GM18867 (cell line): Measurements from ENCODE around the gene TTR.

Source experiments
- ATAC-seq: cut with Tn5 transposase; IDR thresholded peaks from one replicate; pipeline ENCODE4 v1.9.1; 2021; ENCODE audit warnings: mild to moderate bottlenecking, moderate library complexity; ENCODE audit not compliant: unreplicated experiment

The TTR gene

DNA sequence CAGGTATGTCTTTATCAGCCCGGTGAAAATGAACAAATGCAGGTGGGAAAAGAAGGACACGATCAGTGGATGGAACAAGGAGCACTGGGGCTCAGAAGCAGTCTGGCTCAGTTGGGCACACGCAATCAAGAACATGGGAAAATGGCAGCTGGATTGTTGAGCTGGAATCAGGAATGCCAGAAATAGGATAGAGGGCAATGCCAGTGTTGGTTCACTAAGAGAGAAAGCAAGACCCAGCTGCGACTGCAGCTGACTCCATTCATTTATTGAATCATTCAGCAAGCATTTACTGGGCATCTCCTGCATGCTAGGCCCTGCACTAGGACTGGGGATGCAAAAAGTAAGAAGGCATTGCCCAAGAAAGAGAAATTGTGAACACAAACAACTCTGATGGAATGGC is 13.6 kb upstream of the TTR start:
- no peak for ATAC-seq

DNA sequence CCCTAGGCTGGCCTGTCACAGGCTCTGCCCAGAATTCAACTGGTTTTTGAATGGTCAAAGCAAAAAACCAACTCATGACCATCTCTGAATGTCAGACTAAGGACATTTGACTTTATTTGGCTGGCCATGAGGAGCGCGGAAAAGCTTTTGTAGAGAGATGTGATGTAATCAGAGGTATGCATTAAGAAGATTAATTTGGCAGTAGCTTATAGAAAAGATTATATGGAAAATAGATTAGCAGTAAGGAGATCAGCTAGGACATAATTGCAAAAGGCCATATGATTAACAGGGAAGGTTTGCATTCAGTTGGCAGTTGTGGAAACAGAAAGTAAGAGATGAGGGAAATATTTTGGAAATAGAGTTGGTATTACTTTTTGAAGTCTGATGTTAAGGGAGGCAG is 12.3 kb upstream of the TTR start:
- no peak for ATAC-seq

DNA sequence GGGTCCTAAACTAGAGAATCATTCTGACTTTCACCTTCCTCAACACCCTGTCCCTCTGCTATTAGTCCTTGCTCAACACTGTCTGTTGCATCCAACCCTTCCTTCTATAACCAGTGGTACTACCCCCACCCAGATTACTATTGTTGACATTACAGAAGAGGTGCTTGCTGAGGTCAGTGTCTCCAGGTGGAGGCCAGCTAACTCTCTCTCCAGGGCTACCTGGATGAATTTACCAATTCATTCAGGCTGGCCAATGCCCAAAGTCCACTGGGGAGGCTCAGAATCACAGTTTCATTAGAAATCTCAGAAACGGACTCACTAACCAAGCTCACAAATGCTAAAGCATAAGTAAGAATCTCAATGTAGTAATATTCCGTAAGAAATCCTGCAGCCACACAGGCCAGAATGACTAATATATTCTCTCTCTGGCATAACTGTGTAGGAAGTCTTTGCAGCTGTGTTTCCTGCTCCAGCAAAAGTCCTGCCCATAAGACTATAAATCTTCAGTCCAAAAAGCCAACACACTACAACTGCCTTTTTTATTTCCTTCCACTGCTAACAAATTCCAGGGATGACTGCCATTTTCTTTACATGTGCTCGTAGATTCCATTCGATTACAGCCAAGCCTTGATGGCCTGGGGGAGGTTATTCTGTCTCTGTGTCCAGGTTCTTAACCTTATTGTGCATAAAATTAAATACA is 10.0 kb upstream of the TTR start:
- ATAC-seq, result no peak

DNA sequence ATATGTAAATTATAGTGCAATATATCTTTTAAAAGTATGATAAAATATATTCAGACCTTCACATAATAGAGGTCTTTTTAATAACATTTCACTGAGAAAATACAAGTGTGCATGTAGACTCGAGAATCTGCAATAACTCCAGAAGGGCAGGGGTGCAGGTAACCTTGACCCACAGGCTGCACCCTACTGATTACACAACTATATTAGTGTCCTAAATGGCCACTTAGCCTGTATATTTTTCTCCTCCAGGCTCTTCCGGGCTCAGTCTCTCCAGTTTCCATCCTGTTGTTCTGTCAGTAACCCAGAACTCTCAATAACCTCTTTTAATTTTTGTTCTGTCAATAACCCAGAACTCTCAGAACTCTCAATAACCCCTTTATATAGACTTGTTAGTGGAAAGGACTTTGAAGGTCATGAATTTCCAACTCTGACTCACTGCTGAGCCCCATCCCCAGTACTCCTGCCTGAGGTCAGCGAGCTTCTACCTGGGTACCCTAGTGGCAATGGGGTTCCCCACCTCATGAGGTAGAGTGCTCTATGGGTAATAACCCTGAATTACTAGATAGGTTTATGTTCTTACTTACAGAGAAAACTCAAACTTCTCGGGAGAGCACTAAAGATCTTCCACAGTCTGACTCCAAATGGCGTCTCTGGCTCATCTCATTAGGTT is 8.4 kb upstream of the TTR start:
- ATAC-seq, result no peak

DNA sequence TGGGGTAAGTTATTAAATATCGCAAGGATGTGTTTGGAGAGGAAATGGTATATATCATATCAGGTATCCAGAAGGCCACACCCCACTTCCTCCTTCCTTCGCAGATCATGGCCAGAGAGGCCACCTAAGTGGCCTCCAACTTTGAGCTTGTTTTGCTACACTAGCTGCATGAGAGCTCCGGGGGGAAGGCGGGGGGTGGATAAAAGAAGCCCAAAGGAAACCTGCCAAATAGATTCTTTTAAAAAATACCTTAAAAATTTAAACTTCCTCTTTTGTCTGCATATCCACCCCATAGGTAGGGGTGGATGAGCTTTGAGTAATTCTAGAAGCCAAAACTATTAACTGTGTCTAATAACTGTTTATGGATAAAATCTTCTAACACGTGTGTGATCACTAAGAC is 5.7 kb upstream of the TTR start:
- no peak for ATAC-seq

DNA sequence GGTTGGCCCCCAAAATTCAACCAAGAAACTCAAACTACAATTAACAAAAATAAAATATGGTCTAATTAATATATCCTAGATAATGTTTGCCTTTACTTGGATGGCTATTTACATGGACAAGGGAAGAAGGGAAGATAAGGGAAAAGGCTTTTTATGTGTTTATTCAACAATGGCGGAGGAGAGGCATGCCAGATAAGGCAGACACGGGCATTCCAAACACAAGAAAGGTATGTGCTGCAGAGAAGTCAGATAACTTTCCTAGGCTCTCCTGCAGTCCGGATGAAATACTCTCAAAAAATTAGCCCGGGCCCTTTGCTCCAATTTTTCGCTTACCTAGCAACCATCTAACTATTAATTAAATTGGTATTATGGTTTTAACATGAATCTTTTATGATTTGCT is 5.1 kb upstream of the TTR start:
- no peak for ATAC-seq

DNA sequence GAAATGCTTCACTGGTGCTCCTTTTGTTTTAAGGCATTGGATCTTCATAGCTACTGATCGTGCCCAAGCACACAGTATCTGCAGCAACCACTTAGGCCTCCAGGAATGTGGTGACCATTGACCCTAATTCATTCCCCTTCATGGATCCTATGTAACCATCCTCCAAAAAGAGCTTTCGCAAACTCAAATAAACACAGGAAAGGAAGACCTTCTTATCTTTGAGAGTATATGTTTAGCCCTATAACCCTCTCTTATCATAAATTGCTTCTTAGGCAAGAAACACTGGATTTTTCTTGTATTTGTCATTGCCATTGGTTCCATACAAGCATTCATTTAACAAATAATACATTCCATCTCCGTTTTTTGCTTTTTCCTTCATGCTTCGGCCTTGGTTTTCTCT is 4.1 kb upstream of the TTR start:
- no peak for ATAC-seq

DNA sequence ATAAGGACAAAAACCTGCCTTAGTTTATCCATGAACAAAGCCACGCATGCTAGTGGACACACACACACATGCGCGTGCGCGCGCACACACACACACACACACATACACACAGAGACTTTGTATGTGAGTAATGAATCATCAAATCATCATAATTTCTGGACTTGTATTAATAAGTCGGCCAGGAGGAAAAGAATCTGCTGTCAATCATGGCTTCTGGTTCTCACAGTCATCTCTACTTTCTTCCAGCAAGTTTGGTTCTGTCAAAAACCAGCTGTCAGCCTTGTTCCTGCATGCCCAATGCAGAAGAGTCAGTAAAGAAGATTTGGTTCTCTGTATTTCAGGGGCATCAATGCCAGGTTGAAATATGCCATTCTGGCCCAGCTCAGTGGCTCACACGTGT is 1.1 kb upstream of the TTR start:
- ATAC-seq, result no peak

DNA sequence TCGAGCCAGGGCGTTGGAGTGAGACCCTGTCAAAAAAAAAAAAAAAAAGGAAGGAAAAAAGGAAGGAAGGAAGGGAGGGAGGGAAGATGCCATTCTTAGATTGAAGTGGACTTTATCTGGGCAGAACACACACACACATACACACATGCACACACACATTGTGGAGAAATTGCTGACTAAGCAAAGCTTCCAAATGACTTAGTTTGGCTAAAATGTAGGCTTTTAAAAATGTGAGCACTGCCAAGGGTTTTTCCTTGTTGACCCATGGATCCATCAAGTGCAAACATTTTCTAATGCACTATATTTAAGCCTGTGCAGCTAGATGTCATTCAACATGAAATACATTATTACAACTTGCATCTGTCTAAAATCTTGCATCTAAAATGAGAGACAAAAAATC is 564 bp upstream of the TTR start:
- ATAC-seq, result no peak

DNA sequence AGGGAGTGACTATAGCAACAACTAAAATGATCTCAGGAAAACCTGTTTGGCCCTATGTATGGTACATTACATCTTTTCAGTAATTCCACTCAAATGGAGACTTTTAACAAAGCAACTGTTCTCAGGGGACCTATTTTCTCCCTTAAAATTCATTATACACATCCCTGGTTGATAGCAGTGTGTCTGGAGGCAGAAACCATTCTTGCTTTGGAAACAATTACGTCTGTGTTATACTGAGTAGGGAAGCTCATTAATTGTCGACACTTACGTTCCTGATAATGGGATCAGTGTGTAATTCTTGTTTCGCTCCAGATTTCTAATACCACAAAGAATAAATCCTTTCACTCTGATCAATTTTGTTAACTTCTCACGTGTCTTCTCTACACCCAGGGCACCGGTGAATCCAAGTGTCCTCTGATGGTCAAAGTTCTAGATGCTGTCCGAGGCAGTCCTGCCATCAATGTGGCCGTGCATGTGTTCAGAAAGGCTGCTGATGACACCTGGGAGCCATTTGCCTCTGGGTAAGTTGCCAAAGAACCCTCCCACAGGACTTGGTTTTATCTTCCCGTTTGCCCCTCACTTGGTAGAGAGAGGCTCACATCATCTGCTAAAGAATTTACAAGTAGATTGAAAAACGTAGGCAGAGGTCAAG is 955 bp downstream of the TTR start:
- ATAC-seq, result no peak

DNA sequence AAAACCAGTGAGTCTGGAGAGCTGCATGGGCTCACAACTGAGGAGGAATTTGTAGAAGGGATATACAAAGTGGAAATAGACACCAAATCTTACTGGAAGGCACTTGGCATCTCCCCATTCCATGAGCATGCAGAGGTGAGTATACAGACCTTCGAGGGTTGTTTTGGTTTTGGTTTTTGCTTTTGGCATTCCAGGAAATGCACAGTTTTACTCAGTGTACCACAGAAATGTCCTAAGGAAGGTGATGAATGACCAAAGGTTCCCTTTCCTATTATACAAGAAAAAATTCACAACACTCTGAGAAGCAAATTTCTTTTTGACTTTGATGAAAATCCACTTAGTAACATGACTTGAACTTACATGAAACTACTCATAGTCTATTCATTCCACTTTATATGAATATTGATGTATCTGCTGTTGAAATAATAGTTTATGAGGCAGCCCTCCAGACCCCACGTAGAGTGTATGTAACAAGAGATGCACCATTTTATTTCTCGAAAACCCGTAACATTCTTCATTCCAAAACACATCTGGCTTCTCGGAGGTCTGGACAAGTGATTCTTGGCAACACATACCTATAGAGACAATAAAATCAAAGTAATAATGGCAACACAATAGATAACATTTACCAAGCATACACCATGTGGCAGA is 3.6 kb downstream of the TTR start:
- ATAC-seq, result no peak

DNA sequence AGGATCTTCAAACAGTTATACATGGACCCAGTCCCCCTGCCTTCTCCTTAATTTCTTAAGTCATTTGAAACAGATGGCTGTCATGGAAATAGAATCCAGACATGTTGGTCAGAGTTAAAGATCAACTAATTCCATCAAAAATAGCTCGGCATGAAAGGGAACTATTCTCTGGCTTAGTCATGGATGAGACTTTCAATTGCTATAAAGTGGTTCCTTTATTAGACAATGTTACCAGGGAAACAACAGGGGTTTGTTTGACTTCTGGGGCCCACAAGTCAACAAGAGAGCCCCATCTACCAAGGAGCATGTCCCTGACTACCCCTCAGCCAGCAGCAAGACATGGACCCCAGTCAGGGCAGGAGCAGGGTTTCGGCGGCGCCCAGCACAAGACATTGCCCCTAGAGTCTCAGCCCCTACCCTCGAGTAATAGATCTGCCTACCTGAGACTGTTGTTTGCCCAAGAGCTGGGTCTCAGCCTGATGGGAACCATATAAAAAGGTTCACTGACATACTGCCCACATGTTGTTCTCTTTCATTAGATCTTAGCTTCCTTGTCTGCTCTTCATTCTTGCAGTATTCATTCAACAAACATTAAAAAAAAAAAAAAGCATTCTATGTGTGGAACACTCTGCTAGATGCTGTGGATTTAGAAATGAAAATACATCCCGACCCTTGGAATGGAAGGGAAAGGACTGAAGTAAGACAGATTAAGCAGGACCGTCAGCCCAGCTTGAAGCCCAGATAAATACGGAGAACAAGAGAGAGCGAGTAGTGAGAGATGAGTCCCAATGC is 4.6 kb downstream of the TTR start:
- ATAC-seq, result no peak

DNA sequence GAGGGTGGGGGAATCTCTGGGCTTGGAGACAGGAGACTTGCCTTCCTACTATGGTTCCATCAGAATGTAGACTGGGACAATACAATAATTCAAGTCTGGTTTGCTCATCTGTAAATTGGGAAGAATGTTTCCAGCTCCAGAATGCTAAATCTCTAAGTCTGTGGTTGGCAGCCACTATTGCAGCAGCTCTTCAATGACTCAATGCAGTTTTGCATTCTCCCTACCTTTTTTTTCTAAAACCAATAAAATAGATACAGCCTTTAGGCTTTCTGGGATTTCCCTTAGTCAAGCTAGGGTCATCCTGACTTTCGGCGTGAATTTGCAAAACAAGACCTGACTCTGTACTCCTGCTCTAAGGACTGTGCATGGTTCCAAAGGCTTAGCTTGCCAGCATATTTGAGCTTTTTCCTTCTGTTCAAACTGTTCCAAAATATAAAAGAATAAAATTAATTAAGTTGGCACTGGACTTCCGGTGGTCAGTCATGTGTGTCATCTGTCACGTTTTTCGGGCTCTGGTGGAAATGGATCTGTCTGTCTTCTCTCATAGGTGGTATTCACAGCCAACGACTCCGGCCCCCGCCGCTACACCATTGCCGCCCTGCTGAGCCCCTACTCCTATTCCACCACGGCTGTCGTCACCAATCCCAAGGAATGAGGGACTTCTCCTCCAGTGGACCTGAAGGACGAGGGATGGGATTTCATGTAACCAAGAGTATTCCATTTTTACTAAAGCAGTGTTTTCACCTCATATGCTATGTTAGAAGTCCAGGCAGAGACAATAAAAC is 6.5 kb downstream of the TTR start:
- ATAC-seq, result no peak

DNA sequence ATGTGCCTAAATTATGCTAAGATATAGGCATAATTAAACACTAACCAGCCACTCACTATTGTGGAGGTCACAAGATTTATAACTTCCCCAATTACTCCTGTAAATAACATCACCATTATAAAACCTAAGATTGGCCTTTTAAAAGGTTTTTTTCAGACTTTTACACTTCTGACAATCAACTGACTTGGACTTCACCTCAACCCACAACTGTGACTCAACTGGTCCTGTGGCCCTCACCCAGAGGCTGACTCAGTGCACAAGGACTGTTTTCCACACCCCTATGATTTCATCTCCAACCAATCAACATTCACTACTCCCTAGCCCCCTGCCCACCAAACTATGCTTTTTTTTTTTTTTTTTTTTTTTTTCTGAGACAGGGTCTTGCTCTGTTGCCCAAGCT is 11.6 kb downstream of the TTR start:
- ATAC-seq, result no peak

DNA sequence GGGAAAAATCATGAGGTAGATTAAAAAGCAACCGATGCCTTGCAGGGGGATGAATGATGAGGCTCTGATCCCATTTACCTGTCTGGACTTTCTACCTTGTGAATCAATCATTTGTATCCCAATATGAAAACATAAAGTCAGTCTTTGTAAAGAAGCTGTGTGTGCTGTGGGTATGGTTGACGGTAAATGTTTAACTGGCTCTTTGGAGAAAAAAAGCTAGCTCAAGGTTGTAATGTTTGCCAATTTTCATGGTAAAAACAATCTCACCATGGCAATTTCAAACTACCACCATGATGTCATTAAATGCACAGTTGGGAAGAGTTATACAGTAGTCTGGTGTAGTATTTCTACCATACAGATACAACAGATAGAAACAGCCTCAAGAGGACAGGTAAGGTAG is 14.6 kb downstream of the TTR start:
- no peak for ATAC-seq

DNA sequence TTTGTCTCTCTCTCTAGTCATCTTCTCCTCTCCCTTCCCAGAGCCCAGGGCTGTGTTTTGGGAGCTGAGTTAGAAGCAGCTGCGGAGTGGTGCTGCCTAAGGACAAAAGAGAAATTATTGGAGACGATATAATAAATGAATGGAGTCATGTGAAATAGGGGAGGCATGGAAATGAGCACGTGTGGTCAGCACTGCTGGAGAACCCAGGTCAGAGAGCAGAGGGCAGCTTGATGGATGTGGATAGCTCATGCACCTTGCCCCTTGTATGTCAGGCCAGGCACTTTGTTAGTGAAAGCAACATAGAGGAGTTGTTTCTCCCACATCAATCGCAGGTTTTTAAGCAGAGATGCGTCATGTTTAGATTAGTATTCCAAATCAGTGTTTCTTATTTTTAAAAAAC is 15.7 kb downstream of the TTR start:
- ATAC-seq, result no peak

DNA sequence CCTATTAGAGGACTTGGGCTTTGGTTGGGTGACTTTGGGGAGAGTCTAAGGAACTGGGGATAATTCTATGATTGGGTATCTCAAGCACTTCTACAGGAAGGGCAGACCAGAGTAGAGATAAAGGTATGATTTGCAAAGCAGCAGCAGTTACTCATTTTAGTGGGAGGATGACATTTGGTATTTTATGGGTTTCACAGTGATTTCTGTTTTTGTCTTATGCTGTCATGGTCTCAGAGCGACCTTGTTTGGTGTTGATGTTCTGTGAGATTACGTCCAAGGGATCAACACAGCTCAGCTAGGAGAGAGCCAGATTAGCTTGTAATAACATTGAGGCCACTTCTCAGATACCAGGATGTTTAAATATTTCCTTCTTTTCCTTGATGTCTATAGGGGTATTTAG is 18.2 kb downstream of the TTR start:
- no peak for ATAC-seq

DNA sequence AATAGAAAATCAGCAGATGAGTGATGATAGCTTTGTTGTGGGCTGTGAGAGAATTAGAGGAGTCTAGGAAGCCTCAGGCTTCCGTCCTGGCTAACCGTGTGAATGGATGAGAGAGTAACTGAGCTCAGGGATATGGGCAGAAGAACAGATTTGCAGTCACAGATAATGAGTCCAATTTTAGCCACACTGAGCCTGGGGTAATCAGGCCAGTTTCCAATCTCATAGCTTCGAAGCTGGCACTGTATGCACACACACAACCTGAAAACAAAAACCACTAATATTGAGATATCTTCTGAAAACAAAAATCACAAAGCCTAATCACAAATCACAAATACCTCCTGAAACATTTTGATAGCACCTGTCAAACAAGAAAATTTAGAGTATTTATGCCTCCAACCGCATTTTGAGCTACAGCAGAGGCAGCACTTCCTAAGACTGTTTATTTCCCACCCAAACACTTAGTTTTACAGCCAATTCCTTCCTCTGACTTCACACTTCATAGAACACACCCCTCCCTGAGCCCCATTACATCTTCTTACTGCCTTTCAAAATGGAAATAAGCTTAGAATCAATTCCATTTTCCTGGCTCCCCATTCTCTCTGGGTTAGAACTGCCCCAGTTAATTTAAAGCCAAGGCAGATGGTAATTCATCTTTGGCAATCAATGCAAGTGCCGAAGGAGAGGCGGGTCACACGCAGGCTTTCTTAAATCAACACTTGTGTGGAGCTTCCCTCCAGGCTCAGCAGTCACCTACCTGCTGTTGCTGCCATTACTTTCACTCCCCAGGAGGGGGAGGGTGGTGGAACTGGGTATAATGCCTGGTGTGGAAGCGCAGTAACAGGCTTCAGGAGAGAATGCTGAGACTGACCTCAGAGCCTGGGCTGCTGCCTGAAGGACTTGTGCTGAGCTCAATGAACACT is 18.9 kb downstream of the TTR start:
- ATAC-seq, result no peak

DNA sequence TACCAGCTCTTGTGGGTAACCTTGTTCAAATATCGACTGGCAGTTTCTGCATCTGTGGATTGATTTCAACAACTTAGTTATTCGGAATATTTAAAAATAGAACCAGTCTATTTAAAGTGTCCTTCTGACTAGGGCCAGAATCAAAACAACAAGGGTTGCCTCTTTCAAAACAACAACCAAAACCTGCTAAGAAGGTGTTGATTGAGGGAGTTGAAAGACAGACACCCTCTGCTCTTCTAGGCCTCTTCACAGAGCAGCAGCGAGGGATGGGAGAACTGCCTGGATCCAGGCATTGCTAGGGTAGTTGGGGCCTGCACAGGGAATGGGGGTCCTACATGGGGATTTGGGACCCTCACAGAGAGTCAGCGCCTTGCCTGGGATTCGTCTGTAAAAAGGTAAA is 19.8 kb downstream of the TTR start:
- ATAC-seq, result no peak
